Eye (tissue), 1 donor: ENCODE results near the gene MCOLN3.
A peak's percentile ranks its signal among the peaks of the same experiment; 100 is the strongest.

Experiments
- DNase-seq: peaks from one replicate; pipeline ENCODE4 v3.0.0-alpha.2; 2015

Gene MCOLN3, protein sequence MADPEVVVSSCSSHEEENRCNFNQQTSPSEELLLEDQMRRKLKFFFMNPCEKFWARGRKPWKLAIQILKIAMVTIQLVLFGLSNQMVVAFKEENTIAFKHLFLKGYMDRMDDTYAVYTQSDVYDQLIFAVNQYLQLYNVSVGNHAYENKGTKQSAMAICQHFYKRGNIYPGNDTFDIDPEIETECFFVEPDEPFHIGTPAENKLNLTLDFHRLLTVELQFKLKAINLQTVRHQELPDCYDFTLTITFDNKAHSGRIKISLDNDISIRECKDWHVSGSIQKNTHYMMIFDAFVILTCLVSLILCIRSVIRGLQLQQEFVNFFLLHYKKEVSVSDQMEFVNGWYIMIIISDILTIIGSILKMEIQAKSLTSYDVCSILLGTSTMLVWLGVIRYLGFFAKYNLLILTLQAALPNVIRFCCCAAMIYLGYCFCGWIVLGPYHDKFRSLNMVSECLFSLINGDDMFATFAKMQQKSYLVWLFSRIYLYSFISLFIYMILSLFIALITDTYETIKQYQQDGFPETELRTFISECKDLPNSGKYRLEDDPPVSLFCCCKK

GRCh38 chr1:85048296-85049064, at the start of gene MCOLN3:
Gene MCOLN3 (minus strand): TSS chr1:85048500. CDS start chr1:85045360, 3,140 bp downstream.
- peak; percentile 61 for DNase-seq

DNA sequence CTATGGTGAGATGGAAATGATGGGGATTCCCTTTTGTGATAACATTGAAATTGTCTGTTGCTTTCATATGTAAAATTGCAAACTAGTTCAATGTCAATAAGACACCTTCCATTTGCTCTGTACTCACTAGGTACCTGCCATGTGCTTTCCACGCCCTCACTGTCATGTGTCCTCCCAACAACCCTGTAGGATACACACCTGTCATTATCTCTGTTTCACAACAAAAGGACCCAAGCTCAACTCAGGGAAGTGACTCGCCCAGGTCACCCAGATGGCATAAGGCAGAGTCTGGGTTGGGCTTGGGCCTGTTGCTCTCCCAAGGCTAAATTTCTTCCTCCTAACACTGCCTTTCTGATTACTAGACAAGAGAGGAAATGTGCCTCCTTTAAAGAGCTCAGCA, 45.3 kb upstream of the MCOLN3 start:
- DNase-seq, result no peak

DNA sequence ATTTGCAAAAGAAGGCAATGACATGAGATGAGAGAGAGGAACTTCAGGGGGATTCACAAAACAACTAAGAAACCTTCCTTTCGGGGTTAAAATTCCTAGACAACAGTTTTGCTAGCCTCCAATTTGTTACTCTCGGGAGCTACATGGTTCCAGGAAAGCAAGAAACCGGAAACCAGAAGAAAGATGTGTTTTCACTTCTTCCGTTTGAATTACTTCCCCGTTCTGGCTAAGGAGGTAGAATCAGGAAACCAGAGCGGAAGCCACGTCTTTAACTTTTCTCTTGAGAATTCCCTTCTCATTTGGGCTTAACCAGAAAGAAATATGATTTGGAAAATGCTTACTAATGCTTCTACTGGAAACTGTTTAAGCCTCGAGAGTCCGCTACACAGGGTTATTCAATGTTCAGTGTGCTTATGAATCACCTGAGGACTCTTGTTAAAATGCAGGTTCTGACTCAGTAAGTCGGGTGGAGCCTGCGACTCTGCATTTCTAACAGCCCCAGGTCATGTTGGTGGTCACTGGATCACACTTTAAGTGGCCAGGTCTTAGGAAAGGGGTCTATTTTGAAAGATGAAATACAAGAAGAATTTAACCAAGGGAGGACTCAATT, 43.5 kb upstream of the MCOLN3 start:
- DNase-seq, result no peak

GRCh38 chr1:85090225-85090624, 41.9 kb upstream of the MCOLN3 start:
- no peak for DNase-seq

DNA sequence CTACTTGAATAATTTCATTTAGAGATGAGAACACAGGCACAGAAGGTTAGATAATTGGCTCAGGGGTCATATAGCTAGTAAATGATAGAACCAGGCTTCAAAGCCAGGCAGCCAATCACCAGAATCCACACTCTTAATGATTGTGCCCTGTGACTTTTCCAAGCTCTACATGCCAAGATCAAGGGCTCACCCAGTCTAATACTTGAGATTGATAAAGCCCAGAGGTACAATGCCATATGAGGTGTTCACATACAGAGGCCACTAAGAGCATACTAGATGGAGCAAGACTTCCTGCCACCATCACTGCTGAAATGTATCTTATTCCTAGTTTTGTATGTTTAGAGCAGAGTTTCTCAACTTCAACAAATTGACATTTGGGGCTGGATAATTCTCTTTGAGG, 40.9 kb upstream of the MCOLN3 start:
- no peak for DNase-seq

GRCh38 chr1:85088408-85088784, 40.1 kb upstream of the MCOLN3 start:
- DNase-seq, result no peak

DNA sequence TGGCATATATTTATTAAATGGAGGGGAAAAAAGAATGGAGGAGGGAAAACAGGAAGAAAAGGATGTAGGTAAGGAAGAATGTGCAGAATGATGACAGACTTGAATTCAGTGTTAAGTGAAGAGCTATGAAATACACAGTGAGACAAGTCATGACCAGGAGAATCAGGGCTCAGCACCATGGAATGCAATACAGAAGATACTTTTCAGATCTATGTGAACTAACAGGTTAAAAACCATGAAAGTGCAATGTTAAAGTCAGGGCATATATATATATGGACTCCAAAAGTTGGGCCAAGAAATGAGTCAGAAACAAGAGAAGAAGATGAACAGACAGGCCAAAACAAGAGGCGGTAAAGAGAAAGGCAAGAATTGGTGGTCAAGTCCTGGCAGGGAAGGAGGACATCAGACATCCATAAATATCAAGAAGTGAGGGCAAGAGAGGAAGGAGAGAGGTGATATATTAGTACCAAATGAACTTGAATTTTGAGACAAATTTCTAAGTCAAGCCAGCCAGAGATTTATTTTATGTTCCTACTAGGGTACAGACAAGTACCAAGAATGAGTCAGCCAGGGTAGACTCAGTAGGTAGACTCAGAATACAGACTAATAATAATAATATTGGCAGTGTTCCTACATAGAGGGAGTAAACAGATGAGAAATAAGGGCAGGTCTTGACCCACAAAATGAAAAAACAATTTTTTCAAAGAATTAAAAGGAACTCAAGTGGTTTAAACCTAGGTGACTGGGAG, 39.5 kb upstream of the MCOLN3 start:
- DNase-seq, result no peak

GRCh38 chr1:85085417-85085816, 37.1 kb upstream of the MCOLN3 start:
- no peak for DNase-seq

- no peak for DNase-seq
These were observed 30.6 kb upstream of the MCOLN3 start for GRCh38 chr1:85078903-85079302.

GRCh38 chr1:85074365-85074964, 26.2 kb upstream of the MCOLN3 start:
- no peak for DNase-seq

DNA sequence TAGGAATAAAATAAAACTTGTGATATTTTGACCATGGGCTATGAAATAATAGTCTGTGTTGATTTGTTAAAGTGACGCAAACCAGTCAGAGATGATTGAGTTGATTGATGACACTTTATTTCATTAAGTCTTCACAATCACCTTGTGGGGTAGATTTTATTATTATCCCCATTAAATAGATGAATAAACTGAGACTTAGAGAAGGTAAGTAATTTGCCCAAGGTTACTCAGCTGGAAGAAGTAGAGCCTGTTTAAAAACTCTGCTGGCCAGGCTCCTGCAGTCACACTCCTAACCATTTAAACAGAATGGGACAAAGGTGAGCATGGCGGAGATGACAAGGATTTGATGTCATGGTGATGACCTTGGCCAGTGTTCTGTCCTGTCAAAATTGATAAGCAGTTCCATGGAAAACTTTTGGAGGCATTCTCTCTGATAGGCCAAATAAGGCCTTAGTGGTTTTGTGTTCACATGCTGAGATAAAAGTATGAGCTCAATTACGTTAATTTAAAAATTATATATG, 22.7 kb upstream of the MCOLN3 start:
- DNase-seq, result no peak

DNA sequence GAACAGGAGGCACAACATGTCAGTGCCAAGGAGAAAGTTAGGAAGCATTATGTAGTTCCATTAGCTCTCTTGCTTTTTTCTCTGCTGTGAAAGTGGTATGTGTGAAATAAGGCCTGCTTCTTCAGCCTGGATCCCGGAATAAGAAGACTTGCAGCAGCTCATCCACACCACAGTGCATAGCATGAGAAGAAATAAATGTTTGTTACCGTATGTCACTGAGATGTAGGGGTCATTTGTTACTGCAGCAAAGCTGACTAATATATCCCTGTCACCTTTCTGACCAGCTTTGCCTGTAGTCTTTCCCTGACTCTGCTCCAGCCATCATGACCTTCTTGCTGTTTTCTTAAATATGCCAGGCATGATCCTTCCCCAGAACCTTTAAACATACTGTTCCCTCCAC, 20.5 kb upstream of the MCOLN3 start:
- DNase-seq, result no peak

- DNase-seq, result no peak
These were observed 17.2 kb upstream of the MCOLN3 start for GRCh38 chr1:85065550-85065949.

DNA sequence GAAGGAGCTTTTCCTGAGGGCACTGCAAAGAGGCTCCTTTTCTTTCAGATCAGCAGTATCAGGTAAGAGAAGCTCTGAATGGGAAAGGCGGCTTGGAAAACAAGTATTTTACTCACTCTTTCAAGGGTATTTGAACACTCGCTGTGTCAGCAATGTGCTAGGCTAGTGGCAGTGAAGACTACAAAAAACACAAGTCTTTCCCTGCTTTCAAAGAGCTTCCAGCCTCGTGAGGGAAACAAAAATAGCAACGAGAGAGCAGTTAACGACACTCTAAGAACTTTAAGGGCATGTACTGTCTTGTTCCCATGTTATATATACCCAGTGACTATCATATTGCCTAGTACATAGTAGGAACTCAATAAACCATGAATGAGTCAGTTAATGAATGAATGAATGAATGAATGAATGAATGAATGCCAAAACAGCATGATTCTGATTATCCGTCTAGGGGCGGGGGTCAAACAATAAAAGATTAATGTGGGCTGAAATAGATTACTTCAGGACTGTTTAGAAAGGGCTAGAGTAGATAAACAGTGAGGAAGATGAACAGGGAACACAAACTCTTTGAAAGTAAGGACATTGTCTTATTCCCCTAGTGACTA, 14.2 kb upstream of the MCOLN3 start:
- no peak for DNase-seq

- peak; percentile 99 for DNase-seq
These were observed 13.6 kb upstream of the MCOLN3 start for GRCh38 chr1:85061711-85062424.

- no peak for DNase-seq
These were observed 11.7 kb upstream of the MCOLN3 start for GRCh38 chr1:85060038-85060437.

GRCh38 chr1:85059563-85059962, 11.3 kb upstream of the MCOLN3 start:
- no peak for DNase-seq

DNA sequence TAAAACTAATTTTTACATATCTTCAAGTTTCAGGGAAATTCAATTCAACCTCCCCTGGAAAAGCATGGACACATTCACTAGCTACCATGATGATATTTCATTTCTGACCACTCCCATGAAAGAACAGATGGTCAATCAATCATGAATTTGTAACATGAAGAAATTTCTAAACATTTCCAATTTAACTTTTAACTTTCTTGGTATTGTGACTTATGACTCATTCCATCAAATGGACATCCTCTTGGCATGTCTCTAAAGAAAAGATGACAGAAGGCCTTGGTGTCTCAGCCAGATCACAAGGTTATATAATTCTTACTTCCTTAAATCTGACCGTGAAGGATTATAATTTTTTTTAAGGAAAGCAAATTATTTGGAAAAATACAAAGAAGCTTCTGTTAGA, 10.5 kb upstream of the MCOLN3 start:
- DNase-seq, result no peak

DNA sequence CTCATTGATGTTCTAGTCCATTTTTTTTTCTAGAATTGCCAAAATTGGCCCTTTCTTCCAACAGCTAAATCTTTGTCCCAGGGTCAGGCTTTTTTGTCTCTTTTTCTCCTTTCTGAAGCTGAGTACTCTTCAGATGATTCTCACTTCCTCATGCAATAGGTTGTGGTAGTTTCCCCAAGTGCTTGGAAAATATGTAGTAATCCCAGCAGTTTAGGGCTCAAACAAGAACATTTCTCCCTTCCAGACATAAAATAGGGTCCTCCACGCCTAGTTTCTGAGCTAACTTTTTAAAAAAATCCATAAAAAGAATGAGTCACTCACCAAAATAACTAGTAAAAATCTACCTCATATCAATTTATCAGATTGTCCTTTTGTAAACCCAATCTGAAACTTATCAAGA, 10.0 kb upstream of the MCOLN3 start:
- DNase-seq, result no peak

DNA sequence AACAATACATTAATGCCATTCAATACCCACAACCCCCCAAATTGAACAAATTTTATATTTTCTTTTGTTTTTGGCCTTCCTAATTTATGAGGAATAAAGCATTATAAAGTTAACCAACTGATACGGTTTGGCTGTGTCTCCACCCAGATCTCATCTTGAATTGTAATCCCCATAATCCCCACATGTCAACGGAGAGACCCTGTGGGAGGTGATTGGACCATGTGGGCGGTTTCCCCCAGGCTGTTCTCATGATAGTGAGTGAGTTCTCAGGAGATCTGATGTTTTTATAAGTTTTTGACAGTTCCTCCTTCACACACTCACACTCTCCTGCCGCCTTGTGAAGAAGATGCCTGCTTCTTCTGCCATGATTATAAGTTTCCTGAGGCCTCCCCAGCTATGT, 6.4 kb upstream of the MCOLN3 start:
- DNase-seq, result no peak

DNA sequence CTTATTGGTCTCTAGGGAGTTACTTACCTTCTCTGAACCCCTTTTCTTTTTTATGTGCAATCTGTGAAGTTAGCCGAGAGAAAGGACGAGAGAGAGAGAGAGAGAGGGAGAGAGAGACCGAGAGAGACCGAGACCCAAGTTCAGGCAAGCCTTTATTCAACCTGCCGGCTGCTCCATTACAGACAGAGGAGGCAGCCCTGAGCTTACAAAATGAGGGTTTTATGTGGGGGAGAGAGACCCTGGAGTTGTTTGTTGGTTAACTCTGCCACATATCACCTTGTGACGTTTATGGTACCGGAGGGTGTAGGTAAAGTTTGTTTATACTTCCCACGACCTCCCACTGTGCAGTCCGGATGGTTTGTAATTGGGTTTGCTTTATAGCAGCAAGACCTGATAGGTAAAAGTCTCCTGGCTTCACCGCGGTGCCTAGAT, 1.5 kb upstream of the MCOLN3 start:
- DNase-seq, result no peak
